ENCODE results near the gene SNCA.

The SNCA gene

DNA sequence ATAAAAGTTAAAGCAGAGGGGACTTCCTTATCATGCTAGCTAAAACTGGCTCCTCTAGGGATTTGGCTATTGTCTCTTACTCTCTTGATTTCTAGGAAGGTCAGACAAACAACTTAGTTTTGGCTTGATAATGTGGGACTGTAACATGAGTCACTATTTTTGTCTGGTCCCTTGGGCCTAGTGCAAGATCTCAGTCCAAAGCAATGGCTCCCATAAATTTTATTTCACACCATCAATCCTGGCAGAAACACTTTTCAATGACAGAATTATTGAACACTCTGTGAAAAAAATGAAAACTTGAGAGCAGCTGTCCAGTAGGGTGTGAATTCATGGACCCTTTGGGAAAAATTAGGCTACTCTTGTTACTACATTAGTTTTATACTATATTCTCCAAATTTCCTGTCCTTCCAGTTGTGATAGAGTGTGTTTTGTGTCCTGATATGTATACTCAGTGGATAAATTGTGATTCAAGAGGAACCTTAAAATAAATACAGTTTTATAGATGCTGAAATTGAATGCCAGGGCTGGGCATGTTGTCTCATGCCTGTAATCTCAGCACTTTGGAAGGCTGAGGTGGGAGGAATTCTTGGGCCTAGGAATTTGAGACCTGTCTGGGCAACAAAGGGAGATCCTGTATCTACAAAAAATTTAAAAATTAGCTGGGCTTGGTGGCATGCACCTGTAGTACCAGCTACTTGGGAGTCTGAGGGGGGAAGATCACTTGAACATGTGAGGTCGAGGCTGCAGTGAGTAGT, 10.8 kb upstream of the SNCA start:
- no peak for ATAC-seq

DNA sequence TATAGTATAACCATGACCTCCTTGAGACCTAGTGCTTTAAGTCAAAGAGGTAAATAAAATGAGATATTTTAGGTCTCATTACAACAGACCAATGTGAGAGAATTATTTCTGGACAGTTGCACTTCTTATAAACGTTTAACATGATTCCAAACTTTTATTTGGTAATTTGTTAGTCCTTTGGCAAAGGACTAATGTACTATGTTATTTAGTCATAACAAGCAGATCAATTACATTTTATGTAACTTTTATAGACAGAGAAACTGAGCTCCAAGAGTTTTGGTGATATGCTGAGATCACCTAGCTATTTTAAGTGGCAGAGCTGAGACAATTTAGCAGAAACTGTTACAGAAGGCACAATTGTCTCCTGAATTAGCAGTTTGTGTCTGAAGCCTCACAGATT, 2.6 kb upstream of the SNCA start:
- no peak for TF ChIP-seq ISL1 (CRISPR knock-in tag; IDR thresholded peaks at IDR 0.05)
- no peak for TF ChIP-seq PPARA (CRISPR knock-in tag; IDR thresholded peaks at IDR 0.05; ENCODE audit: borderline replicate concordance)
- no peak for TF ChIP-seq TCF4 (CRISPR knock-in tag; IDR thresholded peaks at IDR 0.05; ENCODE audit: borderline replicate concordance)
- TF ChIP-seq TOX (CRISPR knock-in tag; IDR thresholded peaks at IDR 0.05; ENCODE audit: borderline replicate concordance): no peak
- TF ChIP-seq GLIS3 (CRISPR knock-in tag; IDR thresholded peaks at IDR 0.05): no peak
- TF ChIP-seq BACH2 (CRISPR knock-in tag; IDR thresholded peaks at IDR 0.05; ENCODE audit: borderline replicate concordance): no peak
- TF ChIP-seq SNAI2 (CRISPR knock-in tag; IDR thresholded peaks at IDR 0.05): no peak
- no peak for TF ChIP-seq RARB (CRISPR knock-in tag; IDR thresholded peaks at IDR 0.05)
- TF ChIP-seq, protein P1, sequence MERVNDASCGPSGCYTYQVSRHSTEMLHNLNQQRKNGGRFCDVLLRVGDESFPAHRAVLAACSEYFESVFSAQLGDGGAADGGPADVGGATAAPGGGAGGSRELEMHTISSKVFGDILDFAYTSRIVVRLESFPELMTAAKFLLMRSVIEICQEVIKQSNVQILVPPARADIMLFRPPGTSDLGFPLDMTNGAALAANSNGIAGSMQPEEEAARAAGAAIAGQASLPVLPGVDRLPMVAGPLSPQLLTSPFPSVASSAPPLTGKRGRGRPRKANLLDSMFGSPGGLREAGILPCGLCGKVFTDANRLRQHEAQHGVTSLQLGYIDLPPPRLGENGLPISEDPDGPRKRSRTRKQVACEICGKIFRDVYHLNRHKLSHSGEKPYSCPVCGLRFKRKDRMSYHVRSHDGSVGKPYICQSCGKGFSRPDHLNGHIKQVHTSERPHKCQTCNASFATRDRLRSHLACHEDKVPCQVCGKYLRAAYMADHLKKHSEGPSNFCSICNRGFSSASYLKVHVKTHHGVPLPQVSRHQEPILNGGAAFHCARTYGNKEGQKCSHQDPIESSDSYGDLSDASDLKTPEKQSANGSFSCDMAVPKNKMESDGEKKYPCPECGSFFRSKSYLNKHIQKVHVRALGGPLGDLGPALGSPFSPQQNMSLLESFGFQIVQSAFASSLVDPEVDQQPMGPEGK (CRISPR knock-in tag; IDR thresholded peaks at IDR 0.05; ENCODE audit: borderline replicate concordance): no peak
- TF ChIP-seq ZC3H10 (CRISPR knock-in tag; IDR thresholded peaks at IDR 0.05): no peak
- no peak for TF ChIP-seq ZNF8 (CRISPR knock-in tag; IDR thresholded peaks at IDR 0.05)
- TF ChIP-seq CSDC2 (CRISPR knock-in tag; IDR thresholded peaks at IDR 0.05): no peak
- no peak for TF ChIP-seq ZFP3 (CRISPR knock-in tag; IDR thresholded peaks at IDR 0.05)
- TF ChIP-seq, protein P2, sequence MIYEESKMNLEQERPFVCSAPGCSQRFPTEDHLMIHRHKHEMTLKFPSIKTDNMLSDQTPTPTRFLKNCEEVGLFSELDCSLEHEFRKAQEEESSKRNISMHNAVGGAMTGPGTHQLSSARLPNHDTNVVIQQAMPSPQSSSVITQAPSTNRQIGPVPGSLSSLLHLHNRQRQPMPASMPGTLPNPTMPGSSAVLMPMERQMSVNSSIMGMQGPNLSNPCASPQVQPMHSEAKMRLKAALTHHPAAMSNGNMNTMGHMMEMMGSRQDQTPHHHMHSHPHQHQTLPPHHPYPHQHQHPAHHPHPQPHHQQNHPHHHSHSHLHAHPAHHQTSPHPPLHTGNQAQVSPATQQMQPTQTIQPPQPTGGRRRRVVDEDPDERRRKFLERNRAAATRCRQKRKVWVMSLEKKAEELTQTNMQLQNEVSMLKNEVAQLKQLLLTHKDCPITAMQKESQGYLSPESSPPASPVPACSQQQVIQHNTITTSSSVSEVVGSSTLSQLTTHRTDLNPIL (CRISPR knock-in tag; IDR thresholded peaks at IDR 0.05; ENCODE audit: low read depth): no peak
- TF ChIP-seq, protein P3, sequence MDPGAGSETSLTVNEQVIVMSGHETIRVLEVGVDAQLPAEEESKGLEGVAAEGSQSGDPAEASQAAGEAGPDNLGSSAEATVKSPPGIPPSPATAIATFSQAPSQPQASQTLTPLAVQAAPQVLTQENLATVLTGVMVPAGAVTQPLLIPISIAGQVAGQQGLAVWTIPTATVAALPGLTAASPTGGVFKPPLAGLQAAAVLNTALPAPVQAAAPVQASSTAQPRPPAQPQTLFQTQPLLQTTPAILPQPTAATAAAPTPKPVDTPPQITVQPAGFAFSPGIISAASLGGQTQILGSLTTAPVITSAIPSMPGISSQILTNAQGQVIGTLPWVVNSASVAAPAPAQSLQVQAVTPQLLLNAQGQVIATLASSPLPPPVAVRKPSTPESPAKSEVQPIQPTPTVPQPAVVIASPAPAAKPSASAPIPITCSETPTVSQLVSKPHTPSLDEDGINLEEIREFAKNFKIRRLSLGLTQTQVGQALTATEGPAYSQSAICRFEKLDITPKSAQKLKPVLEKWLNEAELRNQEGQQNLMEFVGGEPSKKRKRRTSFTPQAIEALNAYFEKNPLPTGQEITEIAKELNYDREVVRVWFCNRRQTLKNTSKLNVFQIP (CRISPR knock-in tag; IDR thresholded peaks at IDR 0.05; ENCODE audit: borderline replicate concordance, low read depth): no peak
- no peak for ATAC-seq

More for the DNA sequence above, 10.8 kb upstream of the SNCA start:
- TF ChIP-seq, protein P1 (CRISPR knock-in tag; IDR thresholded peaks at IDR 0.05; ENCODE audit: borderline replicate concordance): no peak
- TF ChIP-seq, protein P4, sequence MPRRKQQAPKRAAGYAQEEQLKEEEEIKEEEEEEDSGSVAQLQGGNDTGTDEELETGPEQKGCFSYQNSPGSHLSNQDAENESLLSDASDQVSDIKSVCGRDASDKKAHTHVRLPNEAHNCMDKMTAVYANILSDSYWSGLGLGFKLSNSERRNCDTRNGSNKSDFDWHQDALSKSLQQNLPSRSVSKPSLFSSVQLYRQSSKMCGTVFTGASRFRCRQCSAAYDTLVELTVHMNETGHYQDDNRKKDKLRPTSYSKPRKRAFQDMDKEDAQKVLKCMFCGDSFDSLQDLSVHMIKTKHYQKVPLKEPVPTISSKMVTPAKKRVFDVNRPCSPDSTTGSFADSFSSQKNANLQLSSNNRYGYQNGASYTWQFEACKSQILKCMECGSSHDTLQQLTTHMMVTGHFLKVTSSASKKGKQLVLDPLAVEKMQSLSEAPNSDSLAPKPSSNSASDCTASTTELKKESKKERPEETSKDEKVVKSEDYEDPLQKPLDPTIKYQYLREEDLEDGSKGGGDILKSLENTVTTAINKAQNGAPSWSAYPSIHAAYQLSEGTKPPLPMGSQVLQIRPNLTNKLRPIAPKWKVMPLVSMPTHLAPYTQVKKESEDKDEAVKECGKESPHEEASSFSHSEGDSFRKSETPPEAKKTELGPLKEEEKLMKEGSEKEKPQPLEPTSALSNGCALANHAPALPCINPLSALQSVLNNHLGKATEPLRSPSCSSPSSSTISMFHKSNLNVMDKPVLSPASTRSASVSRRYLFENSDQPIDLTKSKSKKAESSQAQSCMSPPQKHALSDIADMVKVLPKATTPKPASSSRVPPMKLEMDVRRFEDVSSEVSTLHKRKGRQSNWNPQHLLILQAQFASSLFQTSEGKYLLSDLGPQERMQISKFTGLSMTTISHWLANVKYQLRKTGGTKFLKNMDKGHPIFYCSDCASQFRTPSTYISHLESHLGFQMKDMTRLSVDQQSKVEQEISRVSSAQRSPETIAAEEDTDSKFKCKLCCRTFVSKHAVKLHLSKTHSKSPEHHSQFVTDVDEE (CRISPR knock-in tag; IDR thresholded peaks at IDR 0.05): no peak
- TF ChIP-seq OSR1 (CRISPR knock-in tag; IDR thresholded peaks at IDR 0.05): no peak
- no peak for TF ChIP-seq CSDC2 (CRISPR knock-in tag; IDR thresholded peaks at IDR 0.05)
- no peak for TF ChIP-seq GLIS3 (CRISPR knock-in tag; IDR thresholded peaks at IDR 0.05)
- TF ChIP-seq TCF4 (CRISPR knock-in tag; IDR thresholded peaks at IDR 0.05; ENCODE audit: borderline replicate concordance): no peak
- TF ChIP-seq ESRRG (CRISPR knock-in tag; IDR thresholded peaks at IDR 0.05): no peak
- TF ChIP-seq ZNF565 (CRISPR knock-in tag; conservative IDR thresholded peaks at IDR 0.05; ENCODE audit: low read depth): no peak
- TF ChIP-seq, protein P2 (CRISPR knock-in tag; IDR thresholded peaks at IDR 0.05; ENCODE audit: low read depth): no peak

Measured in SK-N-SH treated with all-trans-retinoic acid at 6 μM for 48 hours (cell line).